Brain microvascular endothelial cell (primary cell): ENCODE measurements around the gene FARS2.

Experiments
- DNase-seq: peaks from one replicate; pipeline ENCODE4 v3.0.0-alpha.2; 2020
- H3K27ac ChIP-seq: fragments of 250-450 bp; sonication (Bioruptor Pico); 2 replicates; pipeline ENCODE4 v1.5.1; 2020; ENCODE audit warnings: mild to moderate bottlenecking, moderate library complexity
- H3K27me3 ChIP-seq: fragments of 250-450 bp; sonication (Bioruptor Pico); replicated peaks from 2 replicates; pipeline ENCODE4 v1.5.1; 2020; ENCODE audit warnings: mild to moderate bottlenecking
- H3K36me3 ChIP-seq: fragments of 250-450 bp; sonication (Bioruptor Pico); replicated peaks from 2 replicates; pipeline ENCODE4 v1.5.1; 2020; ENCODE audit warnings: mild to moderate bottlenecking
- H3K4me3 ChIP-seq: 2 replicates; pipeline ENCODE4 v1.5.1; 2011; ENCODE audit warnings: low read depth, mild to moderate bottlenecking, control low read depth, low read length, moderate library complexity
- in situ Hi-C: cut with HindIII; loops from 2 replicates; pipeline ENCODE4 v1.10.0; 2017; ENCODE audit warnings: low sequenced_read_pairs, low pct_ligation_motif_present
- TF ChIP-seq, protein P1 (sequence below): IDR thresholded peaks from 2 replicates; pipeline ENCODE4 v1.5.1; 2011; ENCODE audit warnings: low read depth, mild to moderate bottlenecking, moderate library complexity, low read length, control low read depth, inconsistent platforms; ENCODE audit errors: missing control alignments

Gene FARS2

DNA sequence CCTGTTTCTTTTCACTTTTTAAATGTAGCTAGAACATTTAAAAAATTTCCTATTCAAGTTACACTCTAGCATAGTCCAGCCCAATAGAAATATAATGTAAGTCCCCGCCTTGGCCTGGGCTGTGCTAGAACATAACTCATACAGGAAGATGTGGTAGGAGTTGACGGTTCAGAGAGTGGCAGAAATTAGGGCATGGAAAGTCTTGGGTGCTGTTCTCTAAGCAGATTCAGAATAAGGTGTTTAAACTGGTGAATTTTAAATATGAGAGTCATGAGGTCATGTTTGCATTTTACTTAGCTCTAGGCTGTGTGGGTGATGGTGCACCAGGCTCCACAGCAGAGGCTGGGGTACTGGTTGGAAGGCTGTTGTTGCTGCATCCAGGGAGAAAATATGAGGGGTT, 256.5 kb downstream of the FARS2 start:
- no peak overlapping the region for H3K27ac ChIP-seq
- TF ChIP-seq, protein P1, sequence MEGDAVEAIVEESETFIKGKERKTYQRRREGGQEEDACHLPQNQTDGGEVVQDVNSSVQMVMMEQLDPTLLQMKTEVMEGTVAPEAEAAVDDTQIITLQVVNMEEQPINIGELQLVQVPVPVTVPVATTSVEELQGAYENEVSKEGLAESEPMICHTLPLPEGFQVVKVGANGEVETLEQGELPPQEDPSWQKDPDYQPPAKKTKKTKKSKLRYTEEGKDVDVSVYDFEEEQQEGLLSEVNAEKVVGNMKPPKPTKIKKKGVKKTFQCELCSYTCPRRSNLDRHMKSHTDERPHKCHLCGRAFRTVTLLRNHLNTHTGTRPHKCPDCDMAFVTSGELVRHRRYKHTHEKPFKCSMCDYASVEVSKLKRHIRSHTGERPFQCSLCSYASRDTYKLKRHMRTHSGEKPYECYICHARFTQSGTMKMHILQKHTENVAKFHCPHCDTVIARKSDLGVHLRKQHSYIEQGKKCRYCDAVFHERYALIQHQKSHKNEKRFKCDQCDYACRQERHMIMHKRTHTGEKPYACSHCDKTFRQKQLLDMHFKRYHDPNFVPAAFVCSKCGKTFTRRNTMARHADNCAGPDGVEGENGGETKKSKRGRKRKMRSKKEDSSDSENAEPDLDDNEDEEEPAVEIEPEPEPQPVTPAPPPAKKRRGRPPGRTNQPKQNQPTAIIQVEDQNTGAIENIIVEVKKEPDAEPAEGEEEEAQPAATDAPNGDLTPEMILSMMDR: no peak
- no peak for DNase-seq
- no peaks in the 10 kb centered on the region for H3K27me3 ChIP-seq
- H3K4me3 ChIP-seq: no peak overlapping the region
- no peaks in the 10 kb centered on the region for H3K36me3 ChIP-seq
- in situ Hi-C loops: no loop called here

- H3K4me3 ChIP-seq: no peak overlapping the region
- H3K36me3 ChIP-seq: no peaks in the 10 kb centered on the region
- no peaks in the 10 kb centered on the region for H3K27me3 ChIP-seq
- DNase-seq: no peak
- H3K27ac ChIP-seq: no peak overlapping the region
- TF ChIP-seq, protein P1: no peak
- in situ Hi-C loops: no loop called here
These were observed 257.7 kb downstream of the FARS2 start for GRCh38 chr6:5518936-5519491.

DNA sequence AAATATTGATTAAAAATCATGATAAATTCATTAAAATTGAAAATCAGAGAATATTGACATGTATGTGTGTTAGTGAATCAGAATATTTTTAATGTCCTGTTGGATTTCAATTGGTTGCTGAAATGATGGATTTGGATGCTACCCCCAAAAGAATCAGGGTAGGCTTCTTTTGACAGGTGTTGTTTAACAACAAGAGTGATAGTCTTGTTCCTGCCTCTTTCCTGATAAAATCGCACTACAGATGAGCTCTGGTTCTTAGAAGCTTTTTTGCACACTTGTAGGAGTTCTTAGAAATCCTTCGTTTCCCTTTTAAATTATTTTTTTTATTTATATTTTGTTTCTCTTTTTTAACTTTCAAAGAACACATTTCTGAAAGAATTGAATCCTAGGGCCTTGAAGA, 259.5 kb downstream of the FARS2 start:
- Histone ChIP-seq H3K27ac (no peak overlapping the region), H3K27me3 (no peaks in the 10 kb centered on the region), H3K4me3 (no peak overlapping the region), H3K36me3 (no peaks in the 10 kb centered on the region)
- DNase-seq: no peak
- in situ Hi-C loops: no loop called here
- TF ChIP-seq, protein P1: no peak

DNA sequence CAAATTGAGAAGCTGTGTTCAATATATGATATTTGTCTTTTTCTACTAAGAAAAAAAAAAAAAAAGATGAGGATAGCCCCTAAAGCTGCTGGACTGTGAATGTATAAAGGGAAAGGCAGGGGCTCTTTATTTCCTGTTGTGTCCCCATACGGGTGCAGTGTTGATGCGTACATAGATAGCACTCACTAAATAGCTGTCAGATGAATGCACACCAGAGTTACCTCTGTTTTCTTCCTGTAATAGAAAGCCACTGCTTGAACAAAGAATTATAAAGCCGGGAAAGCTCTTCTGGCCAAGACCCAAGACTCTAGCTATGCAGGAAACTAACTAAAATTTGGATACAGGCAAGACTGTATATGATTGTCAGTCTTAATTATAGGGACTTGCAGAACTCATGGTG, 260.0 kb downstream of the FARS2 start:
- TF ChIP-seq, protein P1: no peak
- in situ Hi-C loops: no loop called here
- no peak overlapping the region for H3K27ac ChIP-seq
- H3K4me3 ChIP-seq: no peak overlapping the region
- H3K36me3 ChIP-seq: no peaks in the 10 kb centered on the region
- no peaks in the 10 kb centered on the region for H3K27me3 ChIP-seq
- no peak for DNase-seq

DNA sequence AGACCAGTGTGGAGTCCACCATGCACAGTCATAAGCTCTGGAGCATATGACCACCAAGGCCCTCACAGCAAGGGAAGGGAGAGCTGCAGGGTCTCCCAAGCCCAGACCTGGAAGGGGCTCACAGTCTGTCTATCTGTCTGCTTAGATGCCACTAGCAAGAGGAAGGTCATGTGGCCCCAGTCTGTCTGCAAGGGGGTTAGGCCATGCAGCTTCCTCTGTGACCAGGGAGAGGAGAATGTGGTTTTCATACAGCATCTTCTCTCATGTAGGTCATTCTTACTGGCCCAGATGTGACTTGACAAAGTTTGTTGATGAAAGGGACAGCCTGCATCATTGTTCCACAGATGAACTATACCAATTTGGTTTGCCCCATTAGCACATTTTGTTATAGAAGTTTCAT, 260.8 kb downstream of the FARS2 start:
- no peak overlapping the region for H3K4me3 ChIP-seq
- no peak for DNase-seq
- no peaks in the 10 kb centered on the region for H3K36me3 ChIP-seq
- H3K27ac ChIP-seq: no peak overlapping the region
- TF ChIP-seq, protein P1: no peak
- in situ Hi-C loops: no loop called here
- no peaks in the 10 kb centered on the region for H3K27me3 ChIP-seq

DNA sequence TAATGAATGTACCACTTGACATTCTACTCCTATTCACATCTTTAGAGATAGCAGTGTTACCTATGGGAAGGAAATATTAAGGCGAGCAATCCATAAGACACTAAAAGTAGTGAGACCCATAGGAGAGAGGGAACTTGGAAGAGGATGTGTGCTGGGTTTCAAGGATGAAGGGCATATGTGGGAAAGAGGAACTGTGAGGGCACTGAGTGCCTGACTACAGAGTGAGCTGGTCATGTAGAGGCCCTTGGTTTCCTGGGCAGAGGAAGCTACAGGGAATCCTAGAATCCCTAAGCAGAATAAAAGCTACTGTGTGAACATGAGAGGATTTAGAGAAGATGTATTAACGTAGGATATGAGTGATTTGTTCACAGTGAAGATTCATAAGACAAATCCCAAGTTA, 262.8 kb downstream of the FARS2 start:
- Histone ChIP-seq H3K27me3 (no peaks in the 10 kb centered on the region), H3K27ac (no peak overlapping the region), H3K4me3 (no peak overlapping the region), H3K36me3 (no peaks in the 10 kb centered on the region)
- in situ Hi-C loops: no loop called here
- DNase-seq: no peak
- TF ChIP-seq, protein P1: no peak
